ENCODE measurements around the gene SEL1L.
A peak's percentile ranks its signal among the peaks of the same experiment; 100 is the strongest.
"Not testable (repeated sequence)": the region's sequence is repeated elsewhere in the genome, so short reads cannot be mapped to it uniquely, and the experiment has no call there.

SEL1L gene

DNA sequence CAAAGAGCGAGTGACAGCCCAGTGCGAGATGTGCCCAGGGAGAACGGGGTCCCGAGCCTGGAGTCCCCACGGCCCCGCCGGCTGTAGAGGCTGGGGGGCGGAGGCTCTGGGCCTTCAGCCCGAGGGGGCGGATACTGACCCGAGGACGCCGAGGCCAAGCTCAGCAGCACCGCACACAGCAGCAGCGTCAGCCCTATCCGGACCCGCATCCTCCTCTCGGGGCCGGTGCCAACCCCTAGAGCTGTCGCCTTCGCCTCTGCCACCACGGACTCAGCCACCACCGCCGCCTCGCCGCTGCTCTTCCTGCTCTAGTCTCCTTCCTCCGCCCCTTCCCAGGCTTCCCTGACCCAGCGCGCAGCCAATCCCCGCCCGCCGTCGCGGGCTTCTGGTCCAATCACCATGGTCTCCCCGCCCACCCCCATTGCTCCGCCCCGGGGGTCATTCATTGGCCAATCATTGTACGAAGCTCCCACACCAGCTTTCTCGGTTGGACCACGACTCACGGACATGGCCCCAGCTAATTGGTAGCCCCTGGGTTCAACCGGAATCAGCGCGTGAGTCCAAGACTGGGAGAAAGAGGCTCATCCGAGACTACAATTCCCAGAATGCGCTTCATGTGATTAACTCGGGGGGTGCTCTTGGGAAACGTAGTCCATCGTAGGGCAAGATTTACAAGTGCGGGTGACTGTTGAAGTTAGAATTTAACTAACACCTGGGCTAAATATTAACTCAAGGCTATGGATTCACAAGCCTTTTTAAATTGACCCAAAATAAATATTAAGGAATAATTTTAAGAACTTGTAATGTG, at the start of gene SEL1L:
Gene SEL1L (minus strand): TSS at position 318 of the 808 bp plus-strand sequence. CDS start 109 bp downstream, at position 209.
- peak; percentile 99 to 100 for DNase-seq

DNA sequence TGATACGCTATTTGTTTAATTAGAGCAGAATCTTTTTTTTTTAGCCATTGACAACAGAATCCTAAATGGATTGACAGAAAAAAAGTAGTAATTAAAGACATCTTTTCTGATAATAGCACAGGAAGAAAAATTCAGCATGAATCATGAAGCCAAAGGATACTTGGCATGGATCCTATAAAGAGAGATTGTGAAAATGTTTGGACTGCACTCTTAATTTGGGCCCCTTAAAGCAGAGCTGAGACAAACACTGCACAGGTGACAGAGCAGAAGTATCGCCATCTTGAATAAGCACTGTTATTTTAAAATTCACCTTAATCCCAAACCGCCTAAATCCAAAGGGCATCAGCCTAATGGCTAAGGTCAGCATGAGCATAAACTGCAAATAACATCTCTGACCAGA, 48.8 kb upstream of the SEL1L start:
- DNase-seq = no peak

DNA sequence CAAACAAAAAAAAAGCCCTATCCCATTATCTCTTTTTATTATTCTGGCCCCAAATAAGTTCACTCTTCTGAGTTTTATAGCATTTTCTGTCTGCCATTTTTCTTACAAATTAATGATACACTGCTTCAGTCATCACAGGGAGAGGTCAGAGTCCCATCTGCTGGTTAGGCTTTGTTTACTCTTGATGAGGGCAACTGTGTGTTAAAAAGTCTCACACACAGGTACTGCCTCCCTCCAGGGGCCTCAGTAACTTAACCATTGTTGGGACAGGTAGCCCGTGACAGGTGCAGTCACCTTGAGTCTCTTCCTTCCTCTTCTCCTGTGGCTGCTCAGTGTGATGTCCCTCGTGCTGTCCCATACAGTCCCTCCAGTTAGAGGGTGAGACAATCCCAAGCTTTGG, 45.5 kb upstream of the SEL1L start:
- DNase-seq = no peak

DNA sequence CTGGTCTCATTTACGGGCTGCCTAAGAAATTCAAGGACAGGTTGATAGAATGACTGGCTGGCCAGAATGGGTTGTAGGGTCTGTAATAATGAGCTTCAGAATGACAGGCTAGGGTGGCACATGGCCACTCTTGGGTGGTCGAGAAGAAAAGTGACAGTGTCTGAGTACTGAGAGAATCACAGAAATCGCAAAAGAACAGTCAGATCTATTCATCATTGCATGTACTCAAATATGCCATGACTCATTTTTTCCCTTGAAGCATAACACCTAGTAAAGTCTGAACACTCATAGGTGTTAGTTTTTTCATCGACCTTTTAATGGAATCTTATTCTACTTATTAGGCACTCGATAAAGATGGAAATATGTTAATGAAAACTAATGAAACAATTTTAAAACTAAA, 37.8 kb upstream of the SEL1L start:
- no peak for DNase-seq

DNA sequence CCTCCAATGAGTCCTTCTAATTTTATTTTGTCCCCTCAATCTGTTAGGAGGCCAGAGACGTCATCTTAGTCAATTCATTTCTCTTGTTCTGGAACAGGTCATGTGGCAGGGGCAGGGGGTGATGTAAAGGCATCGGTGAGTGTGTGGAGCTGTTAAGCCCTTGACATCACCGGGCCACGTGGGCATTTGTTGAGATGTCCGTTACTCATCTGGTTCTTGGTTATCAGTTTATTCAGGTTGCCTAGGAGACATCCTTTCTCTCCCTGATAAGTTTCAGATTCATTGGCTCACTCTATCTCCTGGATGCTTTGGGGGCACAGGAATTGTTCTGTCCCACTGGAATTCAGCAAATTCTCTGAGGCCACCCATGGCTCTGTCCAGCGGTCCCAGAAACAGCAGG, 33.6 kb upstream of the SEL1L start:
- no peak for DNase-seq

DNA sequence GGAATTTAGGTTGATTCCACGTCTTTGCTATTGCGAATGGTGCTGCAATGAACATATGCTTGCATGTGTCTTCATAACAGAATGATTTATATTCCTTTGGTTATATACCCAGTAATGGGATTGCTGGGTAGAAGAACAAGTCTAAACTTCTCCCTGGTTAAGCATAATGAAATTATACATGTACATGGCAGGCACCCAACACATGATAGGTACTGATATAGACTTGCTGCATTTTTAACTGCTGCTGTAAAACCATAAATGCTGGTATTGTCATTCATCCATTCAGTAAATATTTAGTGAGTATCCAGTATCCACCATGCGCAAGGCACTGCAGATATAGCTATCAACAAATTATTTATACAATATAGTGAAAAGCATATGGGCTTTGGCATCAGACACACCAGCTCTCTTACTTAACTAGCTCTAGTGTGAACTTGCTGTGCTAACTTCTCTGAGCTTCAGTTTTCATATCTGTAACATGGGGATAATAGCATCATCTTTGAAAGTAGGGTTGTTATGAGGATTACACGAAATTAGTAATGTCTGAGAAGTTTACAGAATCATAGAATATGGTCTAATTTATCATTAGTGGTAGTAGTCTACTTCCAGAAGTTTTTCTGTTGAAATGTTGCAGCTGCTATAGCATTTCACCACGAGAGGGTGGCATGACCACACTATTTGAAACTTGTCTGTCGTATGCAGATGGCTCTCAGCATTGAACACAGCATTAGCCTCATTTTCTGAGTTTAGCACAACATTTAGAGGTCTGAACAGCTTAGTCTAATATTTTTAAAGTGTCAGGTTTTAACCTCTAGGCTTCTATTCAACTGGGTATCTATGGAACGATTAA, 32.0 kb upstream of the SEL1L start:
- DNase-seq = no peak

DNA sequence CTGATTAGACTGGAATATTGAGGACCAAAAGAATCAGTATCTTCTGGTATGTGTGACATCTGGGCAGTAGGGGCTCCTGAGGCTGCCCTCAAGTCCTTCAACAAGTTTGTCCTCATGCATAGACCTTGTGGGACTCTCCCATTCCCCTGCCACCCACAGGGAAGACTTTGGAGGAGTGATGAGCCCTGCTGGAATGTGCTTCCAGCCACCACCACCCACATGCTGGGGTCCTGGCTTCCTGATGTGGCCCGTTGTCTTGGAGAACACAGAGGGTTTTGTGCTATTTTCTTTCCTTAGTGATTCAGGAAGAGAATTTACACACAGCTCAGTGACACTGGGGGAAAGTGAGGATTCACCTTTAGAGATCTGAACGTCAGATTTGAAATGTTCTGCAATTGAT, 29.2 kb upstream of the SEL1L start:
- no peak for DNase-seq

DNA sequence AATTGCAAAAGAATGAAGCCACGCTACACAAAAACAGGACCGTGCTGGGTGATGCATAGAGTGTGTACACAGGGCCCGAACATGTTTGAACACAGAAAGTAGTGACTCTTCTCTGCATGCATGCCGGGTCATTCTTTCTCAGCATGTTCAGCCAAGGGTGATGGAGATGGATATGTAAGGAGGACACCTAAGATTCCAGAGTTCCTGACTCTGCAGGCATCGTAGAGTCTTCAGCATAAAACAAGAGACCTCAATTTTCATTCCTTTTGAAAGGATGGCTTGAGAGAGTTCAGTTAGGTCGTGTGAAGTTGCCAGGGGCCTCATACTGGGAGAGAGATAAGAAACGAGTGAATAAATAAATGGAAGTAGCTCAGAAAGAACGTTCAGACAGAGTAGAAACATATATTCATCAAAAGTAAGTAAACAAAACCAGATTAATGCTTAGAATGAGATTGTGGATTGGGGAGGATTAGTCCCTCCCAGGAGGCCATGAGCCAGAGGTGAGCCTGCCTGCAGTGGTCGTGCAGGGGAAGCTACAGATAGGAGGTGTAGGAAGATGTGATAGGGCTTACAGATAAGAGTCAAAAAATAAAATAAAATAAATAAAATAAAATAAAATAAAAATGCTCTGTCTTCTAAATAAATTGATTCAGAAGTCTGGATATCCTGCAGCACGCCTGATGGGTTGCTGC, 27.6 kb upstream of the SEL1L start:
- no peak for DNase-seq

DNA sequence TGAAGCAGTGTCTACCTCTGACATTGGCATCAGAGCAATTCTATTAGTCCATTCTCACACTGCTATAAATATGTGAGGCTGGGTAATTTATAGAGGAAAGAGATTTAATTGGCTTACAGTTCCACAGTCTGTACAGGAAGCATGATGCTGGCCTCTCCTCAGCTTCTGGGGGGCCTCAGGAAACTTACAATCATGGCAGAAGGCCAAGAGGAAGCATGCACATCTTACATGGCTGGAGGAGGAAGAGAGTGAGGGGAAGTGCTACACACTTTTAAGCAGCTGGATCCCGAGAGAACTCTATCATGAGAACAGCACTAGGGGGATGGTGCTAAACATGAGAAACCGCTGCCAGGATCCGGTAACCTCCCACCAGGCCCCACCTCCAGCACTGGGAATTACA, 25.7 kb upstream of the SEL1L start:
- DNase-seq = no peak

DNA sequence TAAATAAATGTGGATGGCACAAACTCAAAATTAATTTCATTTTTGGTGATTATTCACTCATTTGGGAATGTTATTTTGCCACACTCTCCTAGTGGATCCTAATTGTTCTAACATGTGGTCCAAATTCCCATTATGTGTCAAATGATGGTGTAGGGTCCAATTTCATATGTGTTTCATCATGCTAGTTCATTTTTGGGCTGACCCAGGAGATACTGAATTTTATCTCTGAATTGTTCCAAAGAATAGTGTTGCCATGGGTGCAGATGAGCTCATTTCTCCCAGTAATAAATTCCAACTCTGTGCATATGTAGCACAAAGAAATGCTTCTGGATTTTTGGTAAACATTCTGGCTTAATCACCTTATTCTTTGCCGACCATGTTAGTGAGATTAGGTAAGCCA, 23.5 kb upstream of the SEL1L start:
- no peak for DNase-seq

DNA sequence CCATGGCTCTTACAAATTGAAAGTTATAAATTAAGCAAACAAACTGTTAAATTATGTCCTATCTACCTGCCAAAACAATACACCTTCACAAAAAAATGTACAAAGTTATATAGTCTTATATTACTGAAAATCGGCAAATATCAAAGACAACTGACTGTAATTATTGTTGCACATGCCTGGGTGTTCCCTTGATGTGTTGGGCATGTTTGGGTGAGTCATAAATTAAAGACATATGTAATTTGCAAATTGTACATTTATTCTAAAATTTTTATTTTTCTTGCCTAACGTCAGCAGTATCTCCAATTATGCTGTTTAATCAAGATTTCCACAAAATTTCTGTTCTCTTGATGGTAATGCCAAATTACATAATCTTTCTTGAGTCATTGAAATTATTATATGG, 22.0 kb upstream of the SEL1L start:
- DNase-seq = no peak

DNA sequence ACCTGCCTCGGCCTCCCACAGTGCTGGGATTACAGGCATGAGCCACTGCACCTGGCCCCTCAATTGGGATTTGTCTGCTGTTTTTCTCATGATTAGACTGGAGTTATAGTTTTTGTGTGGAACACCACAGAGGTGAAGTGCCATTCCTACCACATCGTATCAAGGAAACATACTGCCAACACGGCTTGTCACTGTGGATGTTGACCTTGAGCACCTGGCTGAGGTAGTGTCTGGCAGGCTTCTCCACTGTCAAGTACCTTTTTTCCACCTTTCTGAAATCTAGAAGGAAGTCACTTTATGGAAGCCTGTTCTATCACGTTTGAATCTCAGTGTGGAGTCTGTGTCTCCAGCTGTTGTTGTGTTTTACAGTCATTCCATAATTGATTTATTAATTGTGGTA, 21.4 kb upstream of the SEL1L start:
- DNase-seq = no peak

DNA sequence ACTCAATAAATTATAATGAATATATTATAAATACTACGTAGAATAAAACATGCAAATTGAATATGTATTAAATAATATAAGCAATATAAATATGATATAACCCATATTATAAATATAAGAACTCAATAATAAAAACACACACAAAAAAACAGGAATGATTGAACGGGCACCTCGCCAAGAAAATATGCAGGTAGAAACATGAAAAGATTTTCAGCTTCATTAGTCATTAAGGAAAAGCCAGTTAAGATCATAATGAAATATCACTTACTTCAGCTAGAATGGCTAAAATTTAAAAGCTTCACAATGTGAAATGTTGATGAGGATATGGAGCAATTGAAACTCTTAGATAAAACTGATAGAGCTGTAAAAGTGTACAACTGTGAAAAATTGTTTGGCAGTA, 17.8 kb upstream of the SEL1L start:
- no peak for DNase-seq

DNA sequence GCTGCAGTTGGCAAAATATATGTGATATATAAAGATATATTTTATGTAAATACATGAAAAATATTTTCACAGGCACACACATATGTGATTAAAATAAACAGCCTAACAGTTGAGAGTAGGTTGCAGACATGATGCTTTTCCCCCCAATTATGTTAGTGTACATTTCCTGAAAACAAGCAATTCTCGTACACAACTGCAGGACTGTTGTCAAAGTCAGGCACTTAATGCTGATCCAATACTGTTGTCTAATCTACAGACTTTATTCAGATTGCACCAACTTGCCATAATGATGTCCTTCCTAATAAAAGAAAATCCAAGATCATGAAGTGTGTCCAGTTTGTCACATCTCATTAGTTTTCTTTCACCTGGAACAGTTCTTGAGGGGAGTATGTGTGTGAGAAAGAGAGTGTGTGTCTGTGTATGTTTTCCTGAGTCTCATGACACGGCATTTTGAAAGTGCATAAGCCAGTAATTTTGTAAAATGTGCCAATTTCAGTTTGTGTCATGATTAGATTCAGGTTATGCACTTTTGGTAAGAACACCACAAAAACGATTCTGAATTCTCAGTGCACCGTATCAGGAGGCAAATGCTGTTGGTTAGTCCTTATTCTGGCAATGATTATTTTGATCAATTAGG, 16.5 kb upstream of the SEL1L start:
- no peak for DNase-seq

DNA sequence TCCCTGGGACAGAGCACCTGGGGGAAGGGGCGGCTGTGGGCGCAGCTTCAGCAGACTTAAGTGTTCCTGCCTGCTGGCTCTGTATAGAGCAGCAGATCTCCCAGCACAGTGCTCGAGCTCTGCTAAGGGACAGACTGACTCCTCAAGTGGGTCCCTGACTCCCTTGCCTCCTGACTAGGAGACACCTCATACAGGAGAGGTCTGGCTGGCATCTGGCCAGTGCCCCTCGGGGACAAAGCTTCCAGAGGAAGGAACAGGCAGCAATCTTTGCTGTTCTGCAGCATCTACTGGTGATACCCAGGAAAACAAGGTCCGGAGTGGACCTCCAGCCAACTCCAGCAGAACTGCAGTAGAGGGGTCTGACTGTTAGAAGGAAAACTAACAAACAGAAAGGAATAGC, 7.6 kb upstream of the SEL1L start:
- not testable (repeated sequence) for DNase-seq

DNA sequence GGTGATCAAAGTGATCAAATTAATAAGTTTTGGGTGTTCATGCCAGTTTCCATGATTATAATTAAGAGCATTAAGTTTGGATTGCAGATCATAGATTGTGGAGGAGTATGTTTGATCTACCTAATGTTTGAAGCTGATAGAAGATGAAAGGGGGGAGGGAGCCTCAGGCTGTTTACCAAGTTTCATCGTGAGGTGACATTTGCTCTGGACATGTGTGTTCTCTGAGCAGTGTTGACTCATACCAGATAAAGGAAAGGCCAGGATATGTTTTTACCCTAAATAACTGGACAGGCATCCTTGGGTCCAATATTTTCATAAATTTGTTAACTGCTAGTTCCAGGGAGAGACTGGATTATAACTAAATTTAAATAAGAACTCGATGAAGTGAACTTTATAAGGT, 3.5 kb upstream of the SEL1L start:
- no peak for DNase-seq

DNA sequence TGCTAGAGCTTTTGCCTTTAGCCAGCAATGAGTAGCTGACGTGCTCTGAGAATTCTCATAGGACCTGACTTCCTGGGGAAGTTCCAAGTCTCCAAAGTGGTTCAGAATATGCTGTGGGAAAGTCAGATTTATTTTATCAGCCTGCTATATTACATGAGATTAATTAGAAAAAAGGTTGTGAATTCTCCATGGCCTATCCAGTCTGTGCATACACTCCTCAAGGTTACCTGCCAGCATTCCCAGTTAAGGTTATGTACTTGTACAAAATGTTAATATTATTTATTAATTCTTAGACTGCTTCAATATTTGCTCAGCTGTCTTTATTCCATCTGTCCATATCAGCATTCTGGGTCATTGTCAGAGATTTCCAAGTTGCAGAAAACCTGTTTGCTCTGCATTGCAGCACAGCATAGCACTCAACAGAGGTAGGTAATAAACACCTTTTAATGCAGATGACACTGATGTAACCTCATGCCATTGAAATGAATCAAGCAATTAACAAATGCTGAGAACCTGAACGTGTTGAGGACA, 2.7 kb upstream of the SEL1L start:
- no peak for DNase-seq

DNA sequence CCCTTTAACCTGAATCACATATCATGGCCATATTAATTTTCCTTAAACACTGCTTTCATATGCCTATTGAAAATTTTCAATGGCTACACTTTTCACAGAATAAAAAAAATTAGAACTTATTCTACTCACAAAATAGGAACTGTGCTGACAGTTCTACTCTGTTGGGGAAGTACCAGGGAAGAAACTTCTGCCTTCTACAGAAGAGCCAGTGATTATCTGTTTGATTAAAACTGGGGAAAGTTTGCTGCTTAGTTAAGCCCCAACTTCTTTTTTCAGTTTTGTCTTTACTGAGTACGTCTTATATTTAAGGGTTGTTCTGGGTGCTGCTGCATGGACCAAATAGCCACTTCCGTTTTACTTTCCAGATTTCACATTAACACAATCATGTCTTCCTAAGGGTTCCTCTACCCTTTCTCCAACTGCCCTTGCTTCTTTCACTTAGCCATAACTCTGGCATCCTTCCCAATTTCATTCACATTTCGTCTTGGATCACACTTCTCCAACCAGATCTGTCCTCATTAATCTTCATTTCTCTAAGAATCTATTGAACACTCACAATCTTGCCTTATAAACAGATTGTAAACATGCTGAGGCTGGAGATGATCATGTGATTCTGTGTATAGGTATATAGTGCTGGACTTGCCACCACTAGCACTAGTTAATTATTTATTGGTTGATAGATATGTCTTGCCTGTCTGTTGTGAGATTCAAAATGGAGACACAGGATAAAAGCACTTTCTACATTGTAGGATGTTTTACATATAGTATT, 1.9 kb upstream of the SEL1L start:
- no peak for DNase-seq

DNA sequence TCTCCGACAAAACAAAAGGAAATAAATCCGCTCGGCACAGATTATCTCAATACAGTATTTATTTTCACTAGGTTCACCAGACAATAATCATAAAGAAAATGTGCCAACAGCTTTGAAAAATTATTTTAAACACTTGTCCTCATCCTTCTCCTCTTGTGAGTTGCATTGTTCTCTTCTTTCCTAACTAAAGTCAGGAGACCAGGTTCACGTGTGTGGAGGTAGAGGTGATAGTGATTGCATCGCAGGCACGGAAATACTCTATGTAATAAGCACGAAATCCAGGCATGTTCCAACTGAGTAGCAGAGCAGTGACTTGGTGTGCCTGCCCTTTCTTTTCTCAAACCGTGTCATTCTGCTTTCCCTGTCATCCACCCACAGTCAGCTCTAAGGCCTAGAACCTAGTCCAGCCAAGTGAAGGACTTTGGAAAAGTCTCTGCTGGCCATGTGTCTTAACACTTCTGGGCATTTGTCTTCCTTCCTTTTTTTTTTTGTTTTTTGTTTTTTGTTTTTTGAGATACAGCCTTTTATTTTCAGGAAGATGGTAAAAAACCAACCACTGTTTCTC, 939 bp upstream of the SEL1L start:
- no peak for DNase-seq

DNA sequence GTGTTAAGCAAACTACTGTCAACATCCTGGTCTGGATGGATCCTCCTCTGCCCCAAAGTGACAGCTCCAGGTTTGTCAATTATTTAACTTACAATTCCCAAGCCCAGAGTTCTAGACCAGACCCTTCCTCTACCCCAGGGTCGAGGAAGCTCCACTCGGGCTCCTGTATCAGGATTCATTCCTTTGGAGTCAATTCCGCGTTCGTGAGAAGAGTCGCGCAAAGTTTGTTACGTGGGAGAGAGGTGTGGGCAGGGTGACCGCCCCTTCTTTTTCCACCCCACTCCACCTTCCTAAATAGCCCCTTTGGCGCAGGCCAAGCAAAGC, 479 bp downstream of the SEL1L start:
- peak in 1 of 2 donors; percentile 11 for DNase-seq

DNA sequence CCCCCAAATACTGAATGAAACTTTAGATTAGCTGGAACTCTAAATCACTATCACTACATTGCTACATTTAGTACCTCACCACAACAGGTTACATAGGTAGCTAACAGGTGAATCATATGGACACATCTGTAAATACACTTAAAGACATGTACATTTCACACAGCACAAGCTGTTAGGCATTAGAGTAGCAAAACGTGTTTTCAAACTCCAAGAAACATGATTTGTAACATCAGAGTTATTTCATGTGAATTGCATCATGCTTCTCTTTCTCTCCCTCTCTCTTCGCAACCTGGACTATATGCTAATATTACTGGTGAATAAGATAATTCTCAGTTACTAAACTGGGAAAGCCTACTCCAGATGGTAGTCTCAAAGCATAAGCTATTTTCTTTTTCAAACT, 4.3 kb downstream of the SEL1L start:
- no peak for DNase-seq

DNA sequence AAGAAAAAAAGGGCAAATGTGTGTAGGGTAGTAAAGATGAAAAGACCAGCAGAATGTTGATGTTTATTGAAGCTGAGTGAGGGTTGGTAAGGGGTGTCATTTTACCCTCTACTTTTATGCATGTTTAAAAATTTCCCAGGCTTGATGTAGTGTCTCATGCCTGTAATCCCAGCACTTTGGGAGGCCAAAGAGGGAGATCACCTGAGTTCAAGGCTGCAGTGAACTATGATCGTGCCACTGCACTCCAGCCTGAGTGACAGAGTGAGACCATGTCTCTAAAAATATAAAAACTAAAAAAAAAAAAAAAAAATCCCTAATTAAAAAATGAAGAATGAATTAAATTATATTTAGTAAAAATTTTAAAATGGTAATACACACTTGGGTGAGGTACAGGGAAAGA, 8.5 kb downstream of the SEL1L start:
- DNase-seq = no peak
